Loucy (cell line): Measurements from ENCODE around the gene CACNA2D3.

Experiments used
- H2AFZ ChIP-seq: fragments of 200-600 bp; sonication (generic); 2 replicates; pipeline ENCODE4 v1.6.0; 2016; ENCODE audit warnings: antibody characterized with exemption, mild to moderate bottlenecking, low read length, moderate library complexity
- H3F3A ChIP-seq: fragments of 200-600 bp; 2 replicates; pipeline ENCODE4 v1.6.0; 2016; ENCODE audit warnings: antibody characterized with exemption, low read depth, mild to moderate bottlenecking
- H3K27me3 ChIP-seq: fragments of 200-600 bp; sonication (generic); 2 replicates; pipeline ENCODE4 v1.6.1; 2014; ENCODE audit warnings: low read length, mild to moderate bottlenecking; ENCODE audit not compliant: insufficient read depth, poor library complexity, severe bottlenecking
- H3K36me3 ChIP-seq: fragments of 200-600 bp; sonication (generic); 2 replicates; pipeline ENCODE4 v1.6.1; 2016; ENCODE audit warnings: low read length; ENCODE audit not compliant: insufficient read depth
- H3K4me1 ChIP-seq: fragments of 200-600 bp; sonication (generic); 2 replicates; pipeline ENCODE4 v1.5.1; 2014; ENCODE audit warnings: low read length, mild to moderate bottlenecking; ENCODE audit not compliant: insufficient read depth, poor library complexity, severe bottlenecking
- H3K4me2 ChIP-seq: fragments of 200-600 bp; sonication (generic); 2 replicates; pipeline ENCODE4 v1.6.0; 2014; ENCODE audit warnings: antibody characterized with exemption, low read length, low read depth, mild to moderate bottlenecking; ENCODE audit not compliant: poor library complexity, severe bottlenecking
- H3K4me3 ChIP-seq: fragments of 200-600 bp; sonication (generic); 2 replicates; pipeline ENCODE4 v1.5.1; 2014; ENCODE audit warnings: low read length, mild to moderate bottlenecking, mixed read lengths; ENCODE audit not compliant: poor library complexity, severe bottlenecking
- H3K79me2 ChIP-seq: fragments of 200-600 bp; sonication (generic); 2 replicates; pipeline ENCODE4 v1.6.1; 2014; ENCODE audit warnings: low read length; ENCODE audit not compliant: insufficient read depth
- H3K9ac ChIP-seq: fragments of 200-600 bp; sonication (generic); 2 replicates; pipeline ENCODE4 v1.6.0; 2014; ENCODE audit warnings: mild to moderate bottlenecking, low read depth, low read length, moderate library complexity; ENCODE audit not compliant: poor library complexity, severe bottlenecking
- H3K9me2 ChIP-seq: fragments of 200-600 bp; sonication (generic); replicated peaks from 2 replicates; pipeline ENCODE4 v1.6.1; 2016; ENCODE audit warnings: low read depth, low read length, mixed read lengths
- H3K9me3 ChIP-seq: fragments of 200-600 bp; sonication (generic); 2 replicates; pipeline ENCODE4 v1.6.1; 2014; ENCODE audit warnings: mild to moderate bottlenecking, antibody characterized with exemption, low read length, low read depth; ENCODE audit not compliant: insufficient read depth
- H4K20me1 ChIP-seq: fragments of 200-600 bp; sonication (generic); 2 replicates; pipeline ENCODE4 v1.6.0; 2014; ENCODE audit warnings: antibody characterized with exemption, low read length, mild to moderate bottlenecking; ENCODE audit not compliant: insufficient read depth, poor library complexity, severe bottlenecking
- CTCF ChIP-seq: fragments of 200-600 bp; sonication (generic); conservative IDR thresholded peaks from 2 replicates; pipeline ENCODE4 v1.5.1; 2014; ENCODE audit warnings: mild to moderate bottlenecking, antibody characterized with exemption, low read length
- EZH2phosphoT487 ChIP-seq: fragments of 200-600 bp; IDR thresholded peaks from 2 replicates; pipeline ENCODE4 v1.6.1; 2018; ENCODE audit warnings: antibody characterized with exemption, mild to moderate bottlenecking, moderate library complexity, borderline replicate concordance

The CACNA2D3 gene

GRCh38 chr3:54507876-54508460, 385.6 kb downstream of the CACNA2D3 start:
- no peak for TF ChIP-seq EZH2phosphoT487
- TF ChIP-seq CTCF: no peak
- Histone ChIP-seq H4K20me1 (no peaks in the 10 kb centered on the region), H3K9ac (no peak overlapping the region), H3K27me3 (no peaks in the 10 kb centered on the region), H3K9me3 (no peaks in the 10 kb centered on the region), H3K4me2 (no peak overlapping the region), H3F3A (no peaks in the 10 kb centered on the region), H3K79me2 (no peaks in the 10 kb centered on the region), H3K9me2 (no peaks in the 10 kb centered on the region), H3K4me3 (no peak overlapping the region), H2AFZ (no peak overlapping the region), H3K4me1 (no peaks in the 10 kb centered on the region), H3K36me3 (no peaks in the 10 kb centered on the region)

DNA sequence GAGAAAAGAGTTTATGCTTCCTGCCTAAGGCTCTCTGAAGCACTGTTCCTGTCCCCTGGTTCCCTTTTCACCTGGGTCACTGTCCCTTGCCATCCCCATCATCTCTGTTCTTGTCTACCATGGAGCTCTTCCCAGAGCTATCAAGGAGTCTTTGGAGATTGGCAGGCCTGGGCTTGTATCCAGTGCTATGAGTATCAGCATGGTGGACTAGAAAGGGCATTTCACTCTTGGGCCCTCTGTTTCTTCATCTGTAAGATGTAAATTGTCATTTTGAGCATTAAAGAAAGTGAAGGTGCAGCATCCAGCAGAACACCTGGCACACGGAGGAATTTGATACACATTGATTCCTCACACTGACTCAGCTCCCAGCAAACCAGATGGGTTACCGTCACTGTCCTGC, 388.2 kb downstream of the CACNA2D3 start:
- no peaks in the 10 kb centered on the region for H3K36me3 ChIP-seq
- no peaks in the 10 kb centered on the region for H3K79me2 ChIP-seq
- no peaks in the 10 kb centered on the region for H3K9me3 ChIP-seq
- H3K9ac ChIP-seq: no peak overlapping the region
- no peak overlapping the region for H3K4me3 ChIP-seq
- no peaks in the 10 kb centered on the region for H3K27me3 ChIP-seq
- H3K4me2 ChIP-seq: no peak overlapping the region
- H3K9me2 ChIP-seq: no peaks in the 10 kb centered on the region
- TF ChIP-seq CTCF (no peak), EZH2phosphoT487 (no peak)
- H2AFZ ChIP-seq: no peak overlapping the region
- H3K4me1 ChIP-seq: no peaks in the 10 kb centered on the region
- no peaks in the 10 kb centered on the region for H4K20me1 ChIP-seq
- H3F3A ChIP-seq: no peaks in the 10 kb centered on the region

DNA sequence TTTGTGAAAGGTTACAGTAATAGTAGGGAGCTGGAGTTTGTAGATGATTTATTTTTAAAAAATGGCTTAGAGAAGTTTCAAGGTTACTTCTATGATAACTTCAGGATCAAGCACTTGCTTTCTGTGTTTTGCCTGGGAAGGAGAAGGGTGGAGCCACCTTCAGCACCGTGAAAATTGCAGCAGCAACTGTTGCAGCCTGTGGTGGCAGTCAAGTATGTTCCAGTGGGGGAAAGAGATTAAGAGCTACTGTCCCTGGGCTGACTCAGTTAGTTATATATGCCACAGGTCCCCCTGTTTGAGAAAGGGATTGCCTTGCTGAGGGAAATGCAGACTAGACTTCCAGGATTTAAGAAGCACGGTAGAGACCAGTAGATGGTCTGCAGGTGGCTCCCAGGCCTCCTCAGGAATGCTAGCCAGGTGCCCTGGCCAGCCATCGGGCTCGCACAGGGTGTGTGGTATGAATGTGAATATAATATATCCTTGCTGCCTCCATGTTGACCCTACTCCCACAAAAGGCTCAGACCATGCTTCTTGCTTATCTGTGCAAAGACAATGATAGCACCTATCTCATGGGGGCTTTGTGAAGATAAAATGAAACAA, 389.5 kb downstream of the CACNA2D3 start:
- H3F3A ChIP-seq: no peaks in the 10 kb centered on the region
- no peaks in the 10 kb centered on the region for H3K36me3 ChIP-seq
- H3K4me2 ChIP-seq: no peak overlapping the region
- H3K27me3 ChIP-seq: no peaks in the 10 kb centered on the region
- no peaks in the 10 kb centered on the region for H3K9me3 ChIP-seq
- H3K79me2 ChIP-seq: no peaks in the 10 kb centered on the region
- H3K4me3 ChIP-seq: no peak overlapping the region
- H3K4me1 ChIP-seq: no peaks in the 10 kb centered on the region
- H3K9ac ChIP-seq: no peak overlapping the region
- no peak for TF ChIP-seq EZH2phosphoT487
- TF ChIP-seq CTCF: no peak
- no peaks in the 10 kb centered on the region for H4K20me1 ChIP-seq
- no peaks in the 10 kb centered on the region for H3K9me2 ChIP-seq
- H2AFZ ChIP-seq: no peak overlapping the region
